Amygdala (tissue), 56 donors: ENCODE results near the gene P2RY14.
A peak's percentile ranks its signal among the peaks of the same experiment; 100 is the strongest.

Source experiments
- DNase-seq, 56 donors: peaks; one replicate each; lab custom pipeline; 2025; lab: John Stamatoyannopoulos, UW

P2RY14 gene

GRCh38 chr3:151278230-151278629 lies at the start of gene P2RY14:
P2RY14 (minus strand) TSS chr3:151278542; CDS start chr3:151214316, 64,226 bp downstream.
- DNase-seq = no peak

GRCh38 chr3:151327571-151328198 lies 49.3 kb upstream of the P2RY14 start:
- DNase-seq = no peak

GRCh38 chr3:151322511-151322910 lies 44.2 kb upstream of the P2RY14 start:
- no peak for DNase-seq

GRCh38 chr3:151321526-151321925 lies 43.2 kb upstream of the P2RY14 start:
- no peak for DNase-seq

GRCh38 chr3:151320131-151320530 lies 41.8 kb upstream of the P2RY14 start:
- no peak for DNase-seq

- no peak for DNase-seq
These were observed 41.3 kb upstream of the P2RY14 start for GRCh38 chr3:151319628-151320027.

GRCh38 chr3:151318991-151319390 lies 40.6 kb upstream of the P2RY14 start:
- DNase-seq = no peak

- no peak for DNase-seq
These were observed 40.0 kb upstream of the P2RY14 start for GRCh38 chr3:151318313-151318712.

- DNase-seq = peak in 1 of 56 donors; percentile 11
These were observed 38.1 kb upstream of the P2RY14 start, which contains the start of gene GPR87 for GRCh38 chr3:151316267-151316991. GPR87 (minus strand) TSS chr3:151316820; CDS start chr3:151300100, 16,720 bp downstream.

- DNase-seq = no peak
These were observed 37.5 kb upstream of the P2RY14 start for GRCh38 chr3:151315846-151316245.

- no peak for DNase-seq
These were observed 36.8 kb upstream of the P2RY14 start for GRCh38 chr3:151315136-151315535.

GRCh38 chr3:151314593-151314992 lies 36.3 kb upstream of the P2RY14 start:
- no peak for DNase-seq

- DNase-seq = no peak
These were observed 35.8 kb upstream of the P2RY14 start for GRCh38 chr3:151314137-151314536.

GRCh38 chr3:151312972-151313371 lies 34.6 kb upstream of the P2RY14 start:
- DNase-seq = no peak

- no peak for DNase-seq
These were observed 31.2 kb upstream of the P2RY14 start for GRCh38 chr3:151309566-151309965.

- no peak for DNase-seq
These were observed 29.5 kb upstream of the P2RY14 start for GRCh38 chr3:151307583-151308488.

GRCh38 chr3:151307131-151307530 lies 28.8 kb upstream of the P2RY14 start:
- no peak for DNase-seq

GRCh38 chr3:151306168-151306810 lies 27.9 kb upstream of the P2RY14 start:
- no peak for DNase-seq

GRCh38 chr3:151305775-151306151 lies 27.4 kb upstream of the P2RY14 start:
- DNase-seq = no peak

- DNase-seq = peak in 5 of 56 donors; percentile 1 to 21 (median 4)
These were observed 26.9 kb upstream of the P2RY14 start for GRCh38 chr3:151305060-151305774.
